Adipocyte (in vitro differentiated cells): ENCODE results near the gene IFIT3.
"Not testable (repeated sequence)": the region's sequence is repeated elsewhere in the genome, so short reads cannot be mapped to it uniquely, and the experiment has no call there.

Experiments used
- DNase-seq: peaks from one replicate; pipeline ENCODE4 v3.0.0-alpha.2; 2015; ENCODE audit warnings: low read depth
- H3K27me3 ChIP-seq: replicated peaks from 2 replicates; pipeline ENCODE4 v1.7.0; 2013; ENCODE audit warnings: mild to moderate bottlenecking, low read length, moderate library complexity; ENCODE audit not compliant: control insufficient read depth, insufficient read depth
- H3K36me3 ChIP-seq: 2 replicates; pipeline ENCODE4 v1.7.0; 2013; ENCODE audit warnings: low read length, mild to moderate bottlenecking, moderate library complexity; ENCODE audit not compliant: control insufficient read depth, insufficient read depth, severe bottlenecking
- H3K4me1 ChIP-seq: 2 replicates; pipeline ENCODE4 v1.7.0; 2013; ENCODE audit warnings: mild to moderate bottlenecking, low read length, moderate library complexity; ENCODE audit not compliant: control insufficient read depth, insufficient read depth
- H3K4me3 ChIP-seq: 2 replicates; pipeline ENCODE4 v1.7.0; 2013; ENCODE audit warnings: mild to moderate bottlenecking, low read length, moderate library complexity
- H3K9ac ChIP-seq: 2 replicates; pipeline ENCODE4 v1.7.0; 2013; ENCODE audit warnings: mild to moderate bottlenecking, low read length, moderate library complexity
- H3K9me3 ChIP-seq: 2 replicates; pipeline ENCODE4 v1.7.0; 2013; ENCODE audit warnings: mild to moderate bottlenecking, low read length, moderate library complexity; ENCODE audit not compliant: control insufficient read depth

Gene IFIT3

DNA sequence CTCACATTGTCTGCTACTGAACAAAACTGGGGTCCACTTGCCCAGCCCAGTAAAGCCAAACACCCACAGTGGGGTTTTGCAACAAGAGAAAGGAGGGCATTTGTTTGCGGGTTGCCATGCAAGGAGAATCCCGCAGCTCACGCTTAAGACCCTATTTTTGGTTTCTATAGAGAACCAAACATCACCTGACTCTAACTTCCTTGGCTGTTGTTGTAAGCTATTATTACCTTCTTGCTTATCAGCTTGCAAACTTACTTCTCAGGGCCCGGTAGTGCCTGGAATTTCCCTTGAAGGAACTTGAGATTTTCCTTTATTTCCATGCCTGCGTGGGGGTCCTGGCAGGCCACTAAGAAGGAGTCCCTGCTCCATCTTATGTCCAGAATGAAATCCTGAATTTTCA lies 20.7 kb downstream of the IFIT3 start:
- H3K4me1 ChIP-seq: peaks cover 60% of the 10 kb centered on the region
- H3K36me3 ChIP-seq: no peaks in the 10 kb centered on the region
- no peak overlapping the region for H3K4me3 ChIP-seq
- DNase-seq: no peak
- no peaks in the 10 kb centered on the region for H3K9me3 ChIP-seq
- H3K9ac ChIP-seq: no peak overlapping the region
- no peaks in the 10 kb centered on the region for H3K27me3 ChIP-seq

DNA sequence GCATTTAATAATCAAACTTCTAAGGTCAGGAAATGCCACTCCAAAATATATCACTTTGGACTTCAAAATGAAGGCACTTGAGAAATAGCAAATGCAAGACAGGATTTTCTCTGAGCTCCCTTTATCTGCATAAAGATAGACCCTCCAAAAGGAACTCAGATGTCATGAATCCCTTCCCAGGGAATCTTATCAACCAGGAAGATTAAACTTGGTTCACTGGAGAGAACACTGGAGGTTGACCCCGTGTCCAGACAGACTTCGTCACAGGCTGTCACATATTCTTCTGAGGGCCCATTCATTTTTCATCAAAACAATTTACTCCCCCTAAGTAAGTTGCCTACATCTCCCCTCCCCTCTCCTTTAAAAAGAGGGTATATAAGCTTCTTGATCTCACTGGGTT lies 21.2 kb downstream of the IFIT3 start:
- H3K4me1 ChIP-seq: peaks cover 60% of the 10 kb centered on the region

GRCh38 chr10:89350631-89351315 lies 23.0 kb downstream of the IFIT3 start:
- H3K4me3 ChIP-seq: peak overlapping the region; percentile 70
- not testable (repeated sequence) for H3K9me3 ChIP-seq, H3K27me3 ChIP-seq, H3K36me3 ChIP-seq
- H3K4me1 ChIP-seq: peaks cover 66% of the 10 kb centered on the region
- DNase-seq: peak; percentile 28
- peak overlapping the region; percentile 97 for H3K9ac ChIP-seq

More for the DNA sequence above, 21.2 kb downstream of the IFIT3 start:
- no peaks in the 10 kb centered on the region for H3K9me3 ChIP-seq
- no peaks in the 10 kb centered on the region for H3K27me3 ChIP-seq
- H3K36me3 ChIP-seq: no peaks in the 10 kb centered on the region
- H3K4me3 ChIP-seq: no peak overlapping the region
- no peak for DNase-seq
- H3K9ac ChIP-seq: no peak overlapping the region

- Histone ChIP-seq H3K27me3 (no peaks in the 10 kb centered on the region), H3K4me1 (peaks cover 60% of the 10 kb centered on the region), H3K9me3 (no peaks in the 10 kb centered on the region), H3K4me3 (peak overlapping the region; percentile 70), H3K36me3 (no peaks in the 10 kb centered on the region), H3K9ac (peak overlapping the region; percentile 97)
- DNase-seq: no peak
Measured at GRCh38 chr10:89351412-89351779, 23.6 kb downstream of the IFIT3 start.

- Histone ChIP-seq H3K27me3 (no peaks in the 10 kb centered on the region), H3K9me3 (no peaks in the 10 kb centered on the region), H3K4me3 (peak overlapping the region; percentile 70), H3K9ac (peak overlapping the region; percentile 97), H3K36me3 (no peaks in the 10 kb centered on the region), H3K4me1 (peaks cover 54% of the 10 kb centered on the region)
- peak; percentile 94 for DNase-seq
Measured at GRCh38 chr10:89351780-89352597, 24.2 kb downstream of the IFIT3 start.

GRCh38 chr10:89352802-89353201 lies 25.0 kb downstream of the IFIT3 start:
- H3K27me3 ChIP-seq: no peaks in the 10 kb centered on the region
- no peaks in the 10 kb centered on the region for H3K9me3 ChIP-seq
- H3K36me3 ChIP-seq: no peaks in the 10 kb centered on the region
- H3K9ac ChIP-seq: peak overlapping the region; percentile 97
- peak; percentile 7 for DNase-seq
- H3K4me1 ChIP-seq: peaks cover 46% of the 10 kb centered on the region
- H3K4me3 ChIP-seq: peak overlapping the region; percentile 2

DNA sequence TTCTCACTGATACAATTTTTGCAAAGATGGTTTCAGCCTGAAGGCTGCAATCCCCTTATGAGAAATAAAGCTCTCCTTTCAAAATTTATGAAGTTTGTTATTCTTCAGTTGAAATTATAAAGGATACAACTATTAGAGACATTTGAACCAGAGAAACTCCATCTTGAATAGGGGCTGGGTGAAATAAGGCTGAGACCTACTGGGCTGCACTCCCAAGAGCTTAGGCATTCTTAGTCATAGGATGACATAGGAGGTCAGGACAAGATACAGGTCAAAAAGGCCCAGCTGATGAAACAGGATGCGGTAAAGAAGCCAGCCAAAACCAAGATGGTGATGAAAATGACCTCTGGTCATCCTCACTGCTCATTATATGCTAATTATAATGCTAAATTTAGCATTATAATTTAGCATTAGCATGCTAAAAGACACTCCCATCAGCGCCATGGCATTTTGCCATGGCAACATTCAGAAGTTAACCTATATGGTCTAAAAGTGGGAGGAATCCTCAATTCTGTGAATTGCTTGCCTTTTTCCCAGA lies 27.7 kb downstream of the IFIT3 start:
- Histone ChIP-seq H3K36me3 (no peaks in the 10 kb centered on the region), H3K4me1 (peaks cover 35% of the 10 kb centered on the region), H3K27me3 (no peaks in the 10 kb centered on the region), H3K9me3 (no peaks in the 10 kb centered on the region), H3K4me3 (no peak overlapping the region), H3K9ac (no peak overlapping the region)
- DNase-seq: no peak

- H3K4me1 ChIP-seq: peaks cover 19% of the 10 kb centered on the region
- no peaks in the 10 kb centered on the region for H3K27me3 ChIP-seq
- H3K9ac ChIP-seq: no peak overlapping the region
- no peaks in the 10 kb centered on the region for H3K36me3 ChIP-seq
- H3K4me3 ChIP-seq: no peak overlapping the region
- no peaks in the 10 kb centered on the region for H3K9me3 ChIP-seq
- no peak for DNase-seq
Measured at GRCh38 chr10:89357096-89357495, 29.3 kb downstream of the IFIT3 start.

- H3K4me3 ChIP-seq: no peak overlapping the region
- no peak for DNase-seq
Measured at GRCh38 chr10:89357975-89358374, 30.2 kb downstream of the IFIT3 start.

GRCh38 chr10:89360157-89360556 lies 32.4 kb downstream of the IFIT3 start:
- Histone ChIP-seq H3K9me3 (no peaks in the 10 kb centered on the region), H3K4me3 (no peak overlapping the region), H3K9ac (no peak overlapping the region), H3K27me3 (no peaks in the 10 kb centered on the region), H3K36me3 (no peaks in the 10 kb centered on the region), H3K4me1 (peaks cover 7% of the 10 kb centered on the region)
- DNase-seq: no peak

More at GRCh38 chr10:89357975-89358374, 30.2 kb downstream of the IFIT3 start:
- Histone ChIP-seq H3K4me1 (peaks cover 11% of the 10 kb centered on the region), H3K9ac (no peak overlapping the region), H3K27me3 (no peaks in the 10 kb centered on the region), H3K36me3 (no peaks in the 10 kb centered on the region), H3K9me3 (no peaks in the 10 kb centered on the region)

DNA sequence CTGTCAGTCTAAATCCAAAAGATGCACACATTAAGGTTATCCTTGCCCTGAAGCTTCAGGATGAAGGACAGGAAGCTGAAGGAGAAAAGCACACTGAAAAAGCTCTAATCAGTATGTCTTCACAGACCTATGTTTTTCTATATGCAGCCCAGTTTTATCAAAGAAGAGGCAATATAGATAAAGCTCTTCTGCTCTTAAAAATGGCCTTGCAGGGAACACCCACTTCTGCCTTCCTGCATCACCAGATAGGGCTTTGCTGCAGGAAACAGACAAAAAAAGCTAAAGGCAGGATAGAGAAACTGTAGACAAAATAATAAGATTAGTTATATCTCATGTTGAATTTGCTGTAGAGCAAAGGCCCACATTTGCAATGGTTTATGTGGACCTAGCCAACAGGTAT lies 35.1 kb downstream of the IFIT3 start:
- peaks cover 8% of the 10 kb centered on the region for H3K4me1 ChIP-seq
- H3K36me3 ChIP-seq: no peaks in the 10 kb centered on the region
- no peak overlapping the region for H3K9ac ChIP-seq
- H3K27me3 ChIP-seq: no peaks in the 10 kb centered on the region
- H3K4me3 ChIP-seq: no peak overlapping the region
- DNase-seq: no peak
- no peaks in the 10 kb centered on the region for H3K9me3 ChIP-seq
